Neutrophil (primary cell): ENCODE data around the gene STEAP1B.

Experiments used
- H3K27ac ChIP-seq: fragments of 200-600 bp; sonication (generic); 2 replicates; pipeline ENCODE4 v1.5.1; 2016; ENCODE audit warnings: mild to moderate bottlenecking, moderate library complexity
- H3K27me3 ChIP-seq: fragments of 200-600 bp; sonication (generic); 2 replicates; pipeline ENCODE4 v1.6.0; 2016; ENCODE audit warnings: mild to moderate bottlenecking
- H3K36me3 ChIP-seq: fragments of 200-600 bp; sonication (generic); 2 replicates; pipeline ENCODE4 v1.5.1; 2017
- H3K4me1 ChIP-seq, 2 experiments: fragments of 200-600 bp in 1 of 2; sonication (generic) in 1 of 2; 1 replicate in 1 of 2; 2 replicates in 1 of 2; pipeline versions ENCODE4 v1.5.1 to v1.6.1; 2013 to 2016; ENCODE audit warnings: low read depth in 1 of 2, low read length in 1 of 2, mild to moderate bottlenecking in 1 of 2, moderate library complexity in 1 of 2; ENCODE audit not compliant: control insufficient read depth in 1 of 2, insufficient read depth in 1 of 2
- H3K4me3 ChIP-seq, 2 experiments: fragments of 200-600 bp in 1 of 2; sonication (generic) in 1 of 2; 1 replicate in 1 of 2; 2 replicates in 1 of 2; pipeline ENCODE4 v1.5.1; 2013 to 2016; ENCODE audit warnings: low read depth in 1 of 2, low read length in 1 of 2, mild to moderate bottlenecking in 1 of 2, moderate library complexity in 1 of 2
- H3K9me3 ChIP-seq: fragments of 200-600 bp; sonication (generic); 2 replicates; pipeline ENCODE4 v1.5.1; 2016
- CTCF ChIP-seq: fragments of 200-600 bp; sonication (generic); IDR thresholded peaks from 2 replicates; pipeline ENCODE4 v1.5.1; 2016; ENCODE audit warnings: antibody characterized with exemption

Gene STEAP1B

GRCh38 chr7:22481726-22482125 lies 18.3 kb downstream of the STEAP1B start:
- Histone ChIP-seq H3K4me3 (no peak overlapping the region), H3K9me3 (no peaks in the 10 kb centered on the region), H3K27ac (no peak overlapping the region), H3K27me3 (peaks cover 33% of the 10 kb centered on the region), H3K36me3 (no peaks in the 10 kb centered on the region), H3K4me1 (peaks cover 4 to 7% of the 10 kb centered on the region in 2 experiments)
- no peak for TF ChIP-seq CTCF

GRCh38 chr7:22480523-22481075 lies 19.4 kb downstream of the STEAP1B start:
- H3K9me3 ChIP-seq, result no peaks in the 10 kb centered on the region
- TF ChIP-seq CTCF, result no peak
- H3K4me1 ChIP-seq, result peaks cover 4 to 7% of the 10 kb centered on the region in 2 experiments
- no peak overlapping the region for H3K4me3 ChIP-seq
- no peaks in the 10 kb centered on the region for H3K36me3 ChIP-seq
- peaks cover 33% of the 10 kb centered on the region for H3K27me3 ChIP-seq
- no peak overlapping the region for H3K27ac ChIP-seq

- Histone ChIP-seq H3K4me3 (no peak overlapping the region), H3K4me1 (peaks cover 4 to 7% of the 10 kb centered on the region in 2 experiments), H3K27ac (no peak overlapping the region), H3K27me3 (peaks cover 32% of the 10 kb centered on the region), H3K9me3 (no peaks in the 10 kb centered on the region), H3K36me3 (no peaks in the 10 kb centered on the region)
- TF ChIP-seq CTCF, result no peak
Observed at GRCh38 chr7:22477876-22478450, 22.0 kb downstream of the STEAP1B start.

GRCh38 chr7:22477262-22477661 lies 22.7 kb downstream of the STEAP1B start:
- H3K27me3 ChIP-seq, result peaks cover 25% of the 10 kb centered on the region
- no peak for TF ChIP-seq CTCF

GRCh38 chr7:22476824-22477223 lies 23.2 kb downstream of the STEAP1B start:
- Histone ChIP-seq H3K27me3 (peaks cover 23% of the 10 kb centered on the region), H3K9me3 (no peaks in the 10 kb centered on the region), H3K4me3 (no peak overlapping the region), H3K27ac (no peak overlapping the region), H3K36me3 (no peaks in the 10 kb centered on the region), H3K4me1 (peaks cover 2 to 5% of the 10 kb centered on the region in 2 experiments)
- TF ChIP-seq CTCF, result no peak

More at GRCh38 chr7:22477262-22477661, 22.7 kb downstream of the STEAP1B start:
- Histone ChIP-seq H3K4me1 (peaks cover 4 to 7% of the 10 kb centered on the region in 2 experiments), H3K27ac (no peak overlapping the region), H3K9me3 (no peaks in the 10 kb centered on the region), H3K36me3 (no peaks in the 10 kb centered on the region), H3K4me3 (no peak overlapping the region)
